Neural cell (in vitro differentiated cells): ENCODE data around the gene FAM240A. TPM values are rescaled to one million over a fixed set of nuclear protein-coding genes. Genes with fewer than 3 reads are reported as not detected.

ENCODE experiments used
- H2AFZ ChIP-seq: fragments of 200-600, 300-800 bp; sonication (generic), shearing (Covaris generic); 2 replicates; pipeline ENCODE4 v1.6.0; 2014; ENCODE audit warnings: low read depth, mild to moderate bottlenecking, antibody characterized with exemption, low read length, moderate library complexity
- H3F3A ChIP-seq: fragments of 200-600 bp; shearing (Covaris generic); 2 replicates; pipeline ENCODE4 v1.6.1; 2016; ENCODE audit warnings: mild to moderate bottlenecking, moderate library complexity, mixed read lengths, antibody characterized with exemption, low read length; ENCODE audit not compliant: insufficient read depth, poor library complexity, severe bottlenecking
- H3K27ac ChIP-seq: fragments of 200-600, 300-800 bp; sonication (generic), shearing (Covaris generic); 2 replicates; pipeline ENCODE4 v1.5.1; 2014; ENCODE audit warnings: mild to moderate bottlenecking, low read length, moderate library complexity
- H3K27me3 ChIP-seq: fragments of 300-800, 200-600 bp; sonication (generic), shearing (Covaris generic); 2 replicates; pipeline ENCODE4 v1.6.0; 2014; ENCODE audit warnings: mild to moderate bottlenecking, low read depth, low read length, moderate library complexity; ENCODE audit not compliant: insufficient read depth
- H3K36me3 ChIP-seq: fragments of 300-800, 200-600 bp; sonication (generic), shearing (Covaris generic); 2 replicates; pipeline ENCODE4 v1.5.1; 2014; ENCODE audit warnings: mild to moderate bottlenecking, antibody characterized with exemption, low read length, moderate library complexity; ENCODE audit not compliant: insufficient read depth
- H3K4me2 ChIP-seq: fragments of 300-800, 200-600 bp; sonication (generic), shearing (Covaris generic); 2 replicates; pipeline ENCODE4 v1.6.0; 2014; ENCODE audit warnings: mild to moderate bottlenecking, low read length
- H3K4me3 ChIP-seq: fragments of 300-800, 200-600 bp; sonication (generic), shearing (Covaris generic); 2 replicates; pipeline ENCODE4 v1.5.1; 2014; ENCODE audit warnings: mild to moderate bottlenecking, low read length, moderate library complexity
- H3K79me2 ChIP-seq: fragments of 200-600 bp; shearing (Covaris generic); replicated peaks from 2 replicates; pipeline ENCODE4 v1.6.0; 2014; ENCODE audit warnings: mild to moderate bottlenecking, low read length, moderate library complexity; ENCODE audit not compliant: insufficient read depth
- H3K9ac ChIP-seq: fragments of 300-800, 200-600 bp; sonication (generic), shearing (Covaris generic); 2 replicates; pipeline ENCODE4 v1.6.1; 2016; ENCODE audit warnings: mild to moderate bottlenecking, low read length, mixed read lengths
- H3K9me2 ChIP-seq: fragments of 200-600 bp; shearing (Covaris generic); 2 replicates; pipeline ENCODE4 v1.6.1; 2016; ENCODE audit warnings: mild to moderate bottlenecking, low read length, mixed read lengths; ENCODE audit not compliant: insufficient read depth
- H3K9me3 ChIP-seq: fragments of 200-600, 300-800 bp; sonication (generic), shearing (Covaris generic); 2 replicates; pipeline ENCODE4 v1.6.1; 2016; ENCODE audit warnings: mild to moderate bottlenecking, mixed run types, low read length, moderate library complexity, mixed read lengths
- H4K20me1 ChIP-seq: fragments of 200-600 bp; shearing (Covaris generic); 2 replicates; pipeline ENCODE4 v1.6.1; 2016; ENCODE audit warnings: mild to moderate bottlenecking, mixed run types; ENCODE audit not compliant: insufficient read depth
- CTCF ChIP-seq: fragments of 450-650 bp; IDR thresholded peaks from 2 replicates; pipeline ENCODE4 v1.5.1; 2014; ENCODE audit warnings: antibody characterized with exemption, mild to moderate bottlenecking, moderate library complexity; ENCODE audit not compliant: poor library complexity, severe bottlenecking
- EP300 ChIP-seq: fragments of 450-650 bp; conservative IDR thresholded peaks from 2 replicates; pipeline ENCODE4 v1.6.1; 2014; ENCODE audit warnings: antibody characterized with exemption, mild to moderate bottlenecking, moderate library complexity; ENCODE audit not compliant: poor library complexity, severe bottlenecking
- EZH2 ChIP-seq: fragments of 200-600, 300-800 bp; shearing (Covaris generic), sonication (generic); IDR thresholded peaks from 2 replicates; pipeline ENCODE4 v1.6.1; 2014; ENCODE audit warnings: antibody characterized with exemption, low read length, borderline replicate concordance, mild to moderate bottlenecking; ENCODE audit not compliant: insufficient read depth, poor library complexity, severe bottlenecking
- MXI1 ChIP-seq: fragments of 450-650 bp; conservative IDR thresholded peaks from 2 replicates; pipeline ENCODE4 v1.6.1; 2014; ENCODE audit warnings: antibody characterized with exemption, mild to moderate bottlenecking; ENCODE audit not compliant: poor library complexity, severe bottlenecking
- POLR2AphosphoS5 ChIP-seq: IDR thresholded peaks from 2 replicates; pipeline ENCODE4 v1.6.1; 2012
- RAD21 ChIP-seq: fragments of 450-650 bp; conservative IDR thresholded peaks from 2 replicates; pipeline ENCODE4 v1.6.1; 2014; ENCODE audit warnings: antibody characterized with exemption, mild to moderate bottlenecking, moderate library complexity
- SMC3 ChIP-seq: fragments of 450-650 bp; conservative IDR thresholded peaks from 2 replicates; pipeline ENCODE4 v1.6.1; 2014; ENCODE audit warnings: antibody characterized with exemption, mild to moderate bottlenecking, moderate library complexity; ENCODE audit not compliant: poor library complexity
- TAF1 ChIP-seq: IDR thresholded peaks from 2 replicates; pipeline ENCODE4 v1.6.1; 2012; ENCODE audit warnings: low read depth
- polyA plus RNA-seq: library from polyadenylated mRNA; depleted of rRNA; stranded (reverse); fragments of >200 nt; gene quantifications from 2 replicates; pipeline ENCODE4 v1.2.3, GENCODE V29; 2014
- TF ChIP-seq, protein P1 (sequence below): IDR thresholded peaks from 2 replicates; pipeline ENCODE4 v1.6.1; 2012; ENCODE audit warnings: borderline replicate concordance

FAM240A gene
- polyA plus RNA-seq, 1 donor from 2014 or later: not detected

DNA sequence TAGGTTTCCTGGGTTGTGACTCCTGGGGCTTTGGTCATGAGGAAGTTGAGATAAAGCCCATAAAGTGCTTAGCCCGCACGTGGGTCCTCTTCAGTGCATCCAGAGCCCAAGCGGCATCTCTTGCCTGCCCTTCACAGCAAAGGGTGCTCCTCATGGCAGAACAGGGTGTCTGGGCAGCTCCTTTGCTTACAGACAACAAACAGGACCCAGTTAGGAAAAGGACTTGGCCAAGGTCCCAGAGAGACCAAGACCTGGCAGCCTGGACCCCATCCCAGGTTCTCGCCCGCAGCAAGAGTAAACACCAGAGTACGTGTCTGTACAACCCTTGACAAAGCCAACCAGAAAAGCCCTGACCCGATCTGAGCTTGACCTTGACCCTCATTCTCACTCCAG, 54.1 kb downstream of the FAM240A start:
- Histone ChIP-seq H3K4me2 (no peak overlapping the region), H4K20me1 (no peaks in the 10 kb centered on the region), H3K9me3 (no peaks in the 10 kb centered on the region), H3K4me3 (no peak overlapping the region), H3K36me3 (no peaks in the 10 kb centered on the region), H3K27me3 (no peaks in the 10 kb centered on the region), H3K9me2 (no peaks in the 10 kb centered on the region), H2AFZ (no peak overlapping the region), H3K9ac (no peak overlapping the region), H3F3A (no peaks in the 10 kb centered on the region), H3K79me2 (no peaks in the 10 kb centered on the region), H3K27ac (no peak overlapping the region)
- no peak for TF ChIP-seq RAD21
- TF ChIP-seq, protein P1, sequence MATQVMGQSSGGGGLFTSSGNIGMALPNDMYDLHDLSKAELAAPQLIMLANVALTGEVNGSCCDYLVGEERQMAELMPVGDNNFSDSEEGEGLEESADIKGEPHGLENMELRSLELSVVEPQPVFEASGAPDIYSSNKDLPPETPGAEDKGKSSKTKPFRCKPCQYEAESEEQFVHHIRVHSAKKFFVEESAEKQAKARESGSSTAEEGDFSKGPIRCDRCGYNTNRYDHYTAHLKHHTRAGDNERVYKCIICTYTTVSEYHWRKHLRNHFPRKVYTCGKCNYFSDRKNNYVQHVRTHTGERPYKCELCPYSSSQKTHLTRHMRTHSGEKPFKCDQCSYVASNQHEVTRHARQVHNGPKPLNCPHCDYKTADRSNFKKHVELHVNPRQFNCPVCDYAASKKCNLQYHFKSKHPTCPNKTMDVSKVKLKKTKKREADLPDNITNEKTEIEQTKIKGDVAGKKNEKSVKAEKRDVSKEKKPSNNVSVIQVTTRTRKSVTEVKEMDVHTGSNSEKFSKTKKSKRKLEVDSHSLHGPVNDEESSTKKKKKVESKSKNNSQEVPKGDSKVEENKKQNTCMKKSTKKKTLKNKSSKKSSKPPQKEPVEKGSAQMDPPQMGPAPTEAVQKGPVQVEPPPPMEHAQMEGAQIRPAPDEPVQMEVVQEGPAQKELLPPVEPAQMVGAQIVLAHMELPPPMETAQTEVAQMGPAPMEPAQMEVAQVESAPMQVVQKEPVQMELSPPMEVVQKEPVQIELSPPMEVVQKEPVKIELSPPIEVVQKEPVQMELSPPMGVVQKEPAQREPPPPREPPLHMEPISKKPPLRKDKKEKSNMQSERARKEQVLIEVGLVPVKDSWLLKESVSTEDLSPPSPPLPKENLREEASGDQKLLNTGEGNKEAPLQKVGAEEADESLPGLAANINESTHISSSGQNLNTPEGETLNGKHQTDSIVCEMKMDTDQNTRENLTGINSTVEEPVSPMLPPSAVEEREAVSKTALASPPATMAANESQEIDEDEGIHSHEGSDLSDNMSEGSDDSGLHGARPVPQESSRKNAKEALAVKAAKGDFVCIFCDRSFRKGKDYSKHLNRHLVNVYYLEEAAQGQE: no peak
- no peak for TF ChIP-seq EP300
- TF ChIP-seq POLR2AphosphoS5: no peak
- TF ChIP-seq SMC3: no peak
- no peak for TF ChIP-seq MXI1
- no peak for TF ChIP-seq EZH2
- TF ChIP-seq TAF1: no peak
- no peak for TF ChIP-seq CTCF

DNA sequence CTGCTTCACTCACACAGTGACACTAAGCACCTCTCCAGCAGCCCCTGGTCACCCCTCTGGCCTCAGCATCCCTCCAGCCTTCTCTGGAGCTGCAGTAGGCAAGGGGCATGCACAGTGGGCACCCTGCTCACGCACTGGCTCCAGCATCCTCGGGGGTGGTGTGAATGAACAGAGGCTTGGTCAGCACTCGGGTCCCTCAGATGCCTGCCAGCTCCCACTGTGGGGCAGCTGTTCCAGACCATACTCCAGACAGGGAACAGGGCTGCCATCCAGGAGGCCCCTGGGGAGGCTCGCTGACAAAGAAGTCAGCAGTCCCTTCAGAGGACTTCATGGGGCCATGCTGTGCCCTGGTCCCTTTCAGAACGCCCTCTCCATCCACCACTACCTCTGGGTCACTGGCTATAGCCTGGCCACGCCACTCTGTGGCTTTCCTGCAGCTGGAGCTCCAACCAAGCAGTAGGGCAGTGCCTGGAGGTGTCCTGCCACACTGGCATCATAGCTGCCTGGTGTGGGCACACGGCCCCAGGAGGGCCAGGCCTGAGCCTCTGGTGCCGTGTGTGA, 54.8 kb downstream of the FAM240A start:
- no peak overlapping the region for H2AFZ ChIP-seq
- TF ChIP-seq SMC3 (no peak), TAF1 (no peak), MXI1 (no peak), RAD21 (no peak), EP300 (no peak), POLR2AphosphoS5 (no peak), EZH2 (no peak), CTCF (no peak)
- TF ChIP-seq, protein P1: no peak
- no peak overlapping the region for H3K4me2 ChIP-seq
- H3K9me3 ChIP-seq: no peaks in the 10 kb centered on the region
- no peaks in the 10 kb centered on the region for H3K79me2 ChIP-seq
- H3K9ac ChIP-seq: no peak overlapping the region
- no peaks in the 10 kb centered on the region for H3K27me3 ChIP-seq
- no peaks in the 10 kb centered on the region for H3K36me3 ChIP-seq
- H3F3A ChIP-seq: no peaks in the 10 kb centered on the region
- H3K4me3 ChIP-seq: no peak overlapping the region
- no peaks in the 10 kb centered on the region for H3K9me2 ChIP-seq
- no peaks in the 10 kb centered on the region for H4K20me1 ChIP-seq
- no peak overlapping the region for H3K27ac ChIP-seq
